Measurements from ENCODE around the gene GNAQ.

DNA sequence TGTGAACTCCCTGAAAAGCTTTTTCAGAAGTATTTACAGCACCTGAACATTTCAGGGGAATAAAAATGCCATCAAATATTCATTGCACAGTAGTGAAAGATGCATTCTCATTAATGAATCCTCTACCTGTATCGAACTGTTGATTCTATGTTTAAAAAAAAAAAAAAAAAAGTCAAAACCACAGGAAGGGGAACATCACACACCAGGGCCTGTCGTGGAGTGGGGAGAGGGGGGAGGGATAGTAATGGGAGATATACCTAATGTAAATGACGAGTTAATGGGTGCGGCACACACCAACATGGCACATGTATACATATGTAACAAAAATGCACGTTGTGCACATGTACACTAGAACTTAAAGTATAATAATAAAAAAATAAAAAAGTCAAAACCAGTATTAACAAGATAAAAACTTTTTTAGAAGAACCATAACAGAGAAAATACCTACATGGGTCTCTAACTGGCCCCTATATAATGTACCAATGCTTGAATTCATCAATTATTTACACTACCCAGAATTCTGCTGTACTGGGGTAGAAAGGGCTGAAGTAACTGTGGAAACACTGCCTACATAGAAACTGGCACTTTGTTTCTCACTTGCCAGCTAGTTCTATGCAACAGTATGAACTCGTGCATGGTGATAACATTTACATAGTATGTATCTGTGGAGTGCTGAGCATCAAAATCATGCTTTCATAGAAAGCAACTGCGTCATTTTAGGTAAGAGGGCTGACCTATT, 48.9 kb downstream of the GNAQ start:
- no peak for TF ChIP-seq CTCF (IDR thresholded peaks at IDR 0.05; ENCODE audit: low read depth, low read length)
- TF ChIP-seq POLR2A (IDR thresholded peaks at IDR 0.05; ENCODE audit: extremely low read depth, insufficient read length), result no peak
- TF ChIP-seq MYC (IDR thresholded peaks at IDR 0.05; ENCODE audit: low read depth, low read length), result no peak
